Prostate gland (tissue), 2 donors: ENCODE measurements around the gene URI1.

Experiments
- POLR2A ChIP-seq: fragments of 450-650 bp; IDR thresholded peaks from one replicate; pipeline ENCODE4 v1.6.1; 2016; ENCODE audit warnings: antibody characterized with exemption, mild to moderate bottlenecking
- TF ChIP-seq, protein P1 (sequence below), 4 experiments: fragments of 200-600 bp in 2 of 4; fragments of 450-650 bp in 2 of 4; sonication (generic) in 2 of 4; IDR thresholded peaks; 1 replicate in 3 of 4; 2 replicates in 1 of 4; pipeline ENCODE4 v1.5.1; 2016 to 2019; ENCODE audit warnings: antibody characterized with exemption in 4 of 4, mild to moderate bottlenecking in 2 of 4, moderate library complexity in 2 of 4

DNA sequence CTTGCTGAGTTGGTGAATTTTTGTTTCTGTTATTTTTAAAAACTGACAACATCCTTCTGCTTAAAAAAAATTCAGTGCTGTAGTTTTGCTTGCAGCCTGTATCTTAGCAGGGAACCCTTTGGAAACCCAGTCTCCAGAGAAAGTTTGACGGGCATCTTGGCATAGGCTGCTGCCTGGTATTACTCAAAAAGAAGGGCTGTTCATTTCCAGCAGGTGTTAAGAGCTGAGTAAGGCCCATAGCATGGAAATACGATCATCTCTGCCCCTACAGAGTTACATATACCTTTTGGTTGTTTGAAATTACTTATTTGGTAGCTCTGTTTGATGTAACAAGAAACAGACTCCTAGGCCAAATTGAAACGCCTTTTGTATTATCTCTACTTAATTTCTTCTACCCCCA is 41.5 kb downstream of the URI1 start:
- TF ChIP-seq, protein P1, sequence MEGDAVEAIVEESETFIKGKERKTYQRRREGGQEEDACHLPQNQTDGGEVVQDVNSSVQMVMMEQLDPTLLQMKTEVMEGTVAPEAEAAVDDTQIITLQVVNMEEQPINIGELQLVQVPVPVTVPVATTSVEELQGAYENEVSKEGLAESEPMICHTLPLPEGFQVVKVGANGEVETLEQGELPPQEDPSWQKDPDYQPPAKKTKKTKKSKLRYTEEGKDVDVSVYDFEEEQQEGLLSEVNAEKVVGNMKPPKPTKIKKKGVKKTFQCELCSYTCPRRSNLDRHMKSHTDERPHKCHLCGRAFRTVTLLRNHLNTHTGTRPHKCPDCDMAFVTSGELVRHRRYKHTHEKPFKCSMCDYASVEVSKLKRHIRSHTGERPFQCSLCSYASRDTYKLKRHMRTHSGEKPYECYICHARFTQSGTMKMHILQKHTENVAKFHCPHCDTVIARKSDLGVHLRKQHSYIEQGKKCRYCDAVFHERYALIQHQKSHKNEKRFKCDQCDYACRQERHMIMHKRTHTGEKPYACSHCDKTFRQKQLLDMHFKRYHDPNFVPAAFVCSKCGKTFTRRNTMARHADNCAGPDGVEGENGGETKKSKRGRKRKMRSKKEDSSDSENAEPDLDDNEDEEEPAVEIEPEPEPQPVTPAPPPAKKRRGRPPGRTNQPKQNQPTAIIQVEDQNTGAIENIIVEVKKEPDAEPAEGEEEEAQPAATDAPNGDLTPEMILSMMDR (IDR thresholded peaks at IDR 0.05), result no peak
- TF ChIP-seq POLR2A, result no peak
